GM12878 (cell line): Measurements from ENCODE around the gene RTP3. TPM values are rescaled to one million over a fixed set of nuclear protein-coding genes. Genes with fewer than 3 reads are reported as not detected.

Experiments used
- ATAC-seq: fragments of 200-7000 bp; cut with Tn5 transposase; 3 replicates; pipeline ENCODE4 v1.9.1; 2020; ENCODE audit warnings: mild to moderate bottlenecking, moderate library complexity
- BruUV-seq: library from RNA; stranded (reverse); fragments of 400-500 nt; replicated peaks from 2 replicates; lab custom pipeline; 2021; lab: Mats Ljungman, UMichigan
- CTCF ChIA-PET: fragments of 300-600 bp; sonication (Branson Sonifier 250); formaldehyde crosslinking; extraction: SDS; loops from one replicate; lab custom pipeline; 2021; ENCODE audit warnings: inconsistent platforms; lab: Yijun Ruan, JAX
- POLR2A ChIA-PET: fragments of 350-600 bp; formaldehyde crosslinking; extraction: SDS; loops from one replicate; lab custom pipeline; 2021; ENCODE audit warnings: inconsistent platforms; lab: Charles Lee
- RAD21 ChIA-PET: fragments of 300-600 bp; sonication (Branson Sonifier 250); formaldehyde crosslinking; loops from one replicate; lab custom pipeline; 2023; ENCODE audit warnings: antibody characterized with exemption; ENCODE audit not compliant: unreplicated experiment; lab: Charles Lee
- SMC1A ChIA-PET: fragments of 300-600 bp; sonication (Branson Sonifier 250); formaldehyde crosslinking; loops from one replicate; lab custom pipeline; 2023; ENCODE audit not compliant: unreplicated experiment, uncharacterized antibody; lab: Charles Lee
- DNase-seq: peaks from one replicate; pipeline ENCODE4 v3.0.0-alpha.2; 2011; ENCODE audit warnings: low read depth, low spot score
- FAIRE-seq: peaks from 3 replicates; lab custom pipeline; 2011; peaks lifted over from hg19 to GRCh38; lab: Jason Lieb, UNC
- H2AFZ ChIP-seq: 2 replicates; pipeline ENCODE4 v1.6.0; 2011; ENCODE audit warnings: low read depth, low read length, control low read depth; ENCODE audit not compliant: control insufficient read depth
- H3K27ac ChIP-seq: 2 replicates; pipeline ENCODE4 v1.5.1; 2011; ENCODE audit warnings: control low read depth; ENCODE audit not compliant: control insufficient read depth, insufficient read depth
- H3K27me3 ChIP-seq, 2 experiments: replicated peaks in 1 of 2; 2 replicates each; pipeline versions ENCODE4 v1.6.0 to v1.6.1; 2011; ENCODE audit warnings: low read length in 1 of 2; ENCODE audit not compliant: control insufficient read depth in 2 of 2, insufficient read depth in 2 of 2
- H3K36me3 ChIP-seq, 2 experiments: 2 replicates each; pipeline ENCODE4 v1.5.1; 2011; ENCODE audit warnings: low read length in 1 of 2; ENCODE audit not compliant: control insufficient read depth in 2 of 2, insufficient read depth in 2 of 2
- H3K4me1 ChIP-seq: 2 replicates; pipeline ENCODE4 v1.6.1; 2011; ENCODE audit warnings: mild to moderate bottlenecking, low read length, moderate library complexity, mixed read lengths; ENCODE audit not compliant: control insufficient read depth, insufficient read depth
- H3K4me2 ChIP-seq: 2 replicates; pipeline ENCODE4 v1.6.0; 2011; ENCODE audit warnings: control low read depth; ENCODE audit not compliant: control insufficient read depth, insufficient read depth
- H3K4me3 ChIP-seq: fragments of 200-600 bp; sonication (generic); 2 replicates; pipeline ENCODE4 v1.5.1; 2016
- H3K79me2 ChIP-seq: 2 replicates; pipeline ENCODE4 v1.6.0; 2011; ENCODE audit warnings: low read length; ENCODE audit not compliant: control insufficient read depth, insufficient read depth
- H3K9ac ChIP-seq: 2 replicates; pipeline ENCODE4 v1.8.0; 2011; ENCODE audit warnings: low read length, control low read depth, mixed read lengths; ENCODE audit not compliant: control insufficient read depth, insufficient read depth
- H3K9me3 ChIP-seq: replicated peaks from 3 replicates; pipeline ENCODE4 v1.5.1; 2011; ENCODE audit warnings: mild to moderate bottlenecking, low read length; ENCODE audit not compliant: control insufficient read depth, insufficient read depth
- H4K20me1 ChIP-seq: 2 replicates; pipeline ENCODE4 v1.6.0; 2011; ENCODE audit not compliant: control insufficient read depth, insufficient read depth
- MTA3 ChIP-seq: IDR thresholded peaks from 2 replicates; pipeline ENCODE4 v1.6.1; 2012; ENCODE audit warnings: low read length, inconsistent platforms, borderline replicate concordance
- NRF1 ChIP-seq: conservative IDR thresholded peaks from 2 replicates; pipeline ENCODE4 v1.6.1; 2011; ENCODE audit warnings: mild to moderate bottlenecking, low read depth, low read length, improper control_type of control experiment
- ZNF384 ChIP-seq: IDR thresholded peaks from 2 replicates; pipeline ENCODE4 v1.6.1; 2012; ENCODE audit warnings: low read depth, mild to moderate bottlenecking, low read length, improper control_type of control experiment, borderline replicate concordance
- WGBS: methylation state at CpG from one replicate; pipeline ENCODE4 v1.1.6; 2016; ENCODE audit warnings: low lambda C conversion rate; ENCODE audit not compliant: insufficient replicate concordance, insufficient coverage; ENCODE audit errors: missing lambda C conversion rate; 5-methylcytosine and 5-hydroxymethylcytosine counted together
- in situ Hi-C: fragments of 300-500 bp; cut with MboI; formaldehyde crosslinking; loops from 9 replicates; pipeline ENCODE4 v1.14.3; 2018; ENCODE audit warnings: mixed read lengths
- intact Hi-C: fragments of 100-400 bp; cut with micrococcal nuclease; formaldehyde crosslinking; loops from one replicate; pipeline ENCODE4 v1.14.2; 2022; ENCODE audit not compliant: unreplicated experiment
- polyA plus RNA-seq, 11 experiments: library from polyadenylated mRNA; depleted of rRNA in 4 of 11; unstranded in 6 of 11; stranded (reverse) in 5 of 11; fragments of >200 nt; fragmentation: Nextera tagmentation in 4 of 11; fragmentation: Illumina TruSeq in 1 of 11; extraction: Ambion mirVana in 4 of 11; extraction: Trizol in 1 of 11; gene quantifications; 1 replicate in 1 of 11; 2 replicates in 10 of 11; pipeline versions ENCODE4 v1.2.1 to v1.2.3, GENCODE V29; 2011 to 2016; ENCODE audit warnings: inconsistent platforms in 2 of 11, missing spikeins in 2 of 11, low read depth in 1 of 11
- total RNA-seq, 4 experiments: library from RNA; depleted of rRNA in 3 of 4; stranded (reverse); fragments of >200 nt in 3 of 4; fragmentation: Illumina TruSeq in 1 of 4; extraction: Trizol in 1 of 4; gene quantifications; 2 replicates each; pipeline versions ENCODE4 v1.2.1 to v1.2.3, GENCODE V29; 2013 to 2021
- TF ChIP-seq, protein P1 (sequence below): IDR thresholded peaks from 2 replicates; pipeline ENCODE4 v1.6.1; 2011; ENCODE audit warnings: low read depth, low read length, improper control_type of control experiment, borderline replicate concordance

The RTP3 gene
- total and polyA plus RNA-seq, 10 of the 15 experiments (the other 5 are each of a cell fraction or from before 2014, with no cell fraction given) = 0.06 TPM; not detected in 9

DNA sequence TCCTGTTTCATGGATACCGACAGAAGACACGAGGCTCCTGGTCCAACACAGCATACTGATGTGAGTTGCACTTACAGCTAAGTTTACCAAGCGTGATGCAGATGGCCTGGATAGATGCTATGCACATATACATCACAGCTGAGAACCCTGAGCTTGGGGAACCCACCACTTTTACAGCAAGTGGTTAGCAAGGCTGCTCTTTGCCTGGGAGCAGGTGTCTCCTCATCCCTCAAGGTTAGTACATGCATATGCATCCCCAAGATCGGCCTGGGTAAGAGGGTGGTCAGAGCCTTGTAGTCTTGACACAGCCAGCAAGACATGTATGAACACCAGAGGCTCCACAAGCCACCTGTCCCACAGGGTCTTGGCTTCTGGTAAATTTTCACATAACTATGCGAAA is 40.0 kb downstream of the RTP3 start:
- in situ Hi-C loops = no loop called here
- ChIA-PET CTCF (interaction anchor here (1.0 to 4.6 kb wide), 6 partner anchors 21 to 169 kb away, joined by 3 to 25 read pairs (median 3); no protein-coding TSS in a partner anchor), RAD21 (interaction anchor here (1.8 kb wide), 1 partner anchor 49 kb away, joined by 6 read pairs; no protein-coding TSS in a partner anchor)
- no peaks in the 10 kb centered on the region for H3K36me3 ChIP-seq
- intact Hi-C loops = loop anchor here (5.0 to 10.0 kb wide), 2 partner anchors 35 to 443 kb away; no protein-coding TSS in a partner anchor
- peak overlapping the region; percentile 90 for H3K27ac ChIP-seq
- peaks cover 39% of the 10 kb centered on the region for H3K4me1 ChIP-seq
- TF ChIP-seq ZNF384 = no peak
- 0 out of 2 replicates have a peak, but pooled peaks have one; percentile 1 for TF ChIP-seq MTA3
- no peak for TF ChIP-seq NRF1
- TF ChIP-seq, protein P1, sequence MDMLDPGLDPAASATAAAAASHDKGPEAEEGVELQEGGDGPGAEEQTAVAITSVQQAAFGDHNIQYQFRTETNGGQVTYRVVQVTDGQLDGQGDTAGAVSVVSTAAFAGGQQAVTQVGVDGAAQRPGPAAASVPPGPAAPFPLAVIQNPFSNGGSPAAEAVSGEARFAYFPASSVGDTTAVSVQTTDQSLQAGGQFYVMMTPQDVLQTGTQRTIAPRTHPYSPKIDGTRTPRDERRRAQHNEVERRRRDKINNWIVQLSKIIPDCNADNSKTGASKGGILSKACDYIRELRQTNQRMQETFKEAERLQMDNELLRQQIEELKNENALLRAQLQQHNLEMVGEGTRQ = no peak
- TF ChIP-seq, all 136 proteins: peak for 1
- ATAC-seq (no peak), DNase-seq (no peak), FAIRE-seq (no peak)
- Histone ChIP-seq H4K20me1 (no peaks in the 10 kb centered on the region), H3K9me3 (peaks cover 1% of the 10 kb centered on the region; the same call in 2 of the 3 replicates), H2AFZ (no peak overlapping the region), H3K9ac (no peak overlapping the region), H3K27me3 (no peaks in the 10 kb centered on the region), H3K4me2 (peak overlapping the region; percentile 92), H3K79me2 (no peaks in the 10 kb centered on the region), H3K4me3 (0 out of 2 replicates have a peak overlapping the region, but pooled peaks have one; percentile 57)
- POLR2A ChIA-PET = no interaction called here
- no TSS peak for BruUV-seq
- 52% methylated on average over 5 of the region's 5 CpGs for WGBS
- SMC1A ChIA-PET = interaction anchor here (1.0 to 2.1 kb wide), 7 partner anchors 10 to 330 kb away, joined by 3 to 12 read pairs (median 6); partner anchors contain the start of gene CCR1
